Measurements from ENCODE around the gene TFF2.

TFF2 gene

GRCh38 chr21:42382915-42383314 lies 32.1 kb upstream of the TFF2 start:
- no peak for DNase-seq
- TF ChIP-seq CTCF (IDR thresholded peaks at IDR 0.05; ENCODE audit: low read depth, low read length, missing control alignments) = no peak
- in situ Hi-C loops (cut with HindIII; ENCODE audit: low pct_ligation_motif_present, low sequenced_read_pairs) = no loop called here
- no peak overlapping the region for H3K4me3 ChIP-seq (ENCODE audit: low read depth, low read length)
- no peaks in the 10 kb centered on the region for H3K36me3 ChIP-seq (replicated peaks)
- no peak overlapping the region for H3K27ac ChIP-seq
- H3K27me3 ChIP-seq (replicated peaks) = no peaks in the 10 kb centered on the region

- no peaks in the 10 kb centered on the region for H3K36me3 ChIP-seq (replicated peaks)
- in situ Hi-C loops (cut with HindIII; ENCODE audit: low pct_ligation_motif_present, low sequenced_read_pairs) = no loop called here
- H3K27ac ChIP-seq = no peak overlapping the region
- H3K27me3 ChIP-seq (replicated peaks) = no peaks in the 10 kb centered on the region
- peak; percentile 88 for TF ChIP-seq CTCF (IDR thresholded peaks at IDR 0.05; ENCODE audit: low read depth, low read length, missing control alignments)
- peak; percentile 34 for DNase-seq
- no peak overlapping the region for H3K4me3 ChIP-seq (ENCODE audit: low read depth, low read length)
Observed at GRCh38 chr21:42381347-42381984, 30.7 kb upstream of the TFF2 start.

- H3K36me3 ChIP-seq (replicated peaks) = no peaks in the 10 kb centered on the region
- in situ Hi-C loops (cut with HindIII; ENCODE audit: low pct_ligation_motif_present, low sequenced_read_pairs) = no loop called here
- H3K27me3 ChIP-seq (replicated peaks) = no peaks in the 10 kb centered on the region
- H3K4me3 ChIP-seq (ENCODE audit: low read depth, low read length) = no peak overlapping the region
- H3K27ac ChIP-seq = no peak overlapping the region
- TF ChIP-seq CTCF (IDR thresholded peaks at IDR 0.05; ENCODE audit: low read depth, low read length, missing control alignments) = no peak
- DNase-seq = no peak
Observed at GRCh38 chr21:42379426-42380215, 28.8 kb upstream of the TFF2 start.

- Histone ChIP-seq H3K27ac (no peak overlapping the region), H3K27me3 (replicated peaks) (no peaks in the 10 kb centered on the region), H3K4me3 (ENCODE audit: low read depth, low read length) (no peak overlapping the region), H3K36me3 (replicated peaks) (no peaks in the 10 kb centered on the region)
- in situ Hi-C loops (cut with HindIII; ENCODE audit: low pct_ligation_motif_present, low sequenced_read_pairs) = no loop called here
- DNase-seq = no peak
- no peak for TF ChIP-seq CTCF (IDR thresholded peaks at IDR 0.05; ENCODE audit: low read depth, low read length, missing control alignments)
Observed at GRCh38 chr21:42378418-42378817, 27.6 kb upstream of the TFF2 start.

- no peaks in the 10 kb centered on the region for H3K27me3 ChIP-seq (replicated peaks)
- no peak overlapping the region for H3K4me3 ChIP-seq (ENCODE audit: low read depth, low read length)
- no peak for TF ChIP-seq CTCF (IDR thresholded peaks at IDR 0.05; ENCODE audit: low read depth, low read length, missing control alignments)
- no peak for DNase-seq
- H3K36me3 ChIP-seq (replicated peaks) = no peaks in the 10 kb centered on the region
- no peak overlapping the region for H3K27ac ChIP-seq
- in situ Hi-C loops (cut with HindIII; ENCODE audit: low pct_ligation_motif_present, low sequenced_read_pairs) = no loop called here
Observed at GRCh38 chr21:42377951-42378340, 27.2 kb upstream of the TFF2 start.

All from brain microvascular endothelial cell (primary cell).